Ureter (tissue), 1 donor: ENCODE data around the gene ZNF236. TPM values are rescaled to one million over a fixed set of nuclear protein-coding genes. Genes with fewer than 3 reads are reported as not detected.
"Not testable (repeated sequence)": the region's sequence is repeated elsewhere in the genome, so short reads cannot be mapped to it uniquely, and the experiment has no call there.

Source experiments
- DNase-seq: peaks from one replicate; pipeline ENCODE4 v3.0.0-alpha.2; 2020; ENCODE audit warnings: low spot score
- total RNA-seq: library from RNA; stranded (reverse); gene quantifications from one replicate; pipeline ENCODE4 v1.2.4, GENCODE V29; 2023
- donor health status: DM: yes; HTN: yes; CAD: no.

Gene ZNF236
- total RNA-seq, 1 donor from 2014 or later = 30.0 TPM

- no peak for DNase-seq
Observed at GRCh38 chr18:77005651-77006195, 183.4 kb downstream of the ZNF236 start.

GRCh38 chr18:77006305-77007175, 184.2 kb downstream of the ZNF236 start:
- DNase-seq = no peak

GRCh38 chr18:77007251-77007650, 184.9 kb downstream of the ZNF236 start:
- no peak for DNase-seq

GRCh38 chr18:77008006-77008405, 185.6 kb downstream of the ZNF236 start:
- DNase-seq = no peak

DNA sequence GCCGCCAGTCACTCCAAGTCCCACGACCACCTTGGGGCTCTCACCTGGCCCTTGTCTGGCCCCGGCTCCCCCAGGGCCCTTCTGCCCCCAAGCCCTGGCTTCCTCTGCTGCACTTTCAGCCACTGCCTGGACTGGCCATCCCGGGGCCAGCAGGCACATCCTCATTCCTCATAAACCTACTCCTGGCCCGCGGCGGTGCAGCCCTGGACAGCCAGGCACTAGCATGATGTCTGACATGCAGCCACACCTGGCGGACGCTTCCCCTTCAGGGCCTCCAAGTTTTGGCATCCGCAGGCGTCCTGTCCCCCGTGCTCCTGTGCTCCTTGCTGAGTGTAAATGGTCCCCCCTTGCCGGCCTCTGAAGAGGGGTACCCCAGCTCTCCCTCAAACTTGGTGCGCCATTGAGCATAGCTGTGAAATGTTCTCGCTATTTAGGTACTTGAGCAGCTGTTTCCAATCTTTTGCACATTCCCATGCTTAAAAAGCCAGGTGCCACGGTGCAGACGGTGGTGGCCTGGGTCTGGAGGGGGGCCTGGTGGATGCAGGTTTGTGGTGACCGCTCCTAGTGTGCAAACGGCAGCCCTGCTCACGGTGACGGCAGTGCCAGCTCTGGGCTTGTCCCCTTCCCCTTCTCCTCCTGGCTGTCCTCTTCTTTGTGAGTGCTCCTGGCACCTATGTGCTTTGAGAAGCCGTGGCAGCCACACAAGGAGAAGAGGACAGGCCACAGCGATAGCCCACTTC, 186.4 kb downstream of the ZNF236 start:
- no peak for DNase-seq

- DNase-seq = no peak
Observed at GRCh38 chr18:77009675-77010074, 187.3 kb downstream of the ZNF236 start.

DNA sequence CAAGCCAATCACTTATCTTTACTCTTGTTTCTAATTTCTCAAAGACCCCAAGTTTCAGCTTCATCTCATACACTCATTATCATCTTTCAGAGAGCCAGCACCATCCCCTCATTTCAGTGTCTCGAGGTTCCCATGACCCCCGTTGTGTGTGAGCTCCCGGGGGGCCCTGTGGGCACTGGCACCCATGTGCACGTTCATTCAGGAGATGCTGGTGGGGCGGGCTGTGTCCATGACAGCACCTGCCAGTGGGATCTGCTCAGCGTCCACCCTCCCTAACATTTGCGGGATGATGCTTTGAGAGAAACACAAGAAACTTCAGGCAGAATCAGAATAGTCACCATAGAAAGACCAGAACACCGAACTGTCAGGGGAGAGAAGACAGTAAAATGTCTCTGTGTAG, 189.8 kb downstream of the ZNF236 start:
- DNase-seq = no peak

DNA sequence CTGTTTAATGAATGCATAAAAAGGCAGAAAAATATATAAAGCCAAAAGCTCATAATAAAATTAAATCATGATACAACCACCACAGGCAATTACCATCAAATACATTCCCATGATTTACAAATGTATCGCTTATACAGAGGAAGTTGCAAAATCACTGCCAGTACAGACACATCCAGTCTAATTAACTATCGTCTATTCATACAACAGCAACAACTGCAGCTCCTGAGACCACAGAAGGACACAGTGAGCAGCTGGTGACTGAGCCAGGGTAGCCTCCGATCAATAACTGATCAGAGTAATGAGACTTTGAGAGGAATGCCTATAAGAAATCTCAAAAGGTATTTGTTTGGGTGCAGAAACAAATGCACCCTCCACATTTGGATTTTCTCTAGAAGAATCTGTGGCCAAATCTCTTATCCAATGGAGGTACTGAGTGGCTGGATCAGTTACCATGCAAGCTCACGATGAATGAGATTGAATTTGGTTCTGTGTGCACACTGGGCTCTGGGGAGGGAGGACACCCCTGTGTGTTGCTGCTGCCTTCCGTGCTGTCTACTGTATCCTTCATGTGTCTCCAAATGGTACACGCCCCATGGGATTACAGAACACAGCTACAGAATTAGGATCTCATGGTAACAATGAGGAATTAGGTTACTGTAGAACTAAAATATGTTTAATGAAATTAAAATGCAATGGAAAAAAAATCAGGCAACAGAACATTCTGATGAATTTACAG, 190.6 kb downstream of the ZNF236 start:
- DNase-seq = no peak

DNA sequence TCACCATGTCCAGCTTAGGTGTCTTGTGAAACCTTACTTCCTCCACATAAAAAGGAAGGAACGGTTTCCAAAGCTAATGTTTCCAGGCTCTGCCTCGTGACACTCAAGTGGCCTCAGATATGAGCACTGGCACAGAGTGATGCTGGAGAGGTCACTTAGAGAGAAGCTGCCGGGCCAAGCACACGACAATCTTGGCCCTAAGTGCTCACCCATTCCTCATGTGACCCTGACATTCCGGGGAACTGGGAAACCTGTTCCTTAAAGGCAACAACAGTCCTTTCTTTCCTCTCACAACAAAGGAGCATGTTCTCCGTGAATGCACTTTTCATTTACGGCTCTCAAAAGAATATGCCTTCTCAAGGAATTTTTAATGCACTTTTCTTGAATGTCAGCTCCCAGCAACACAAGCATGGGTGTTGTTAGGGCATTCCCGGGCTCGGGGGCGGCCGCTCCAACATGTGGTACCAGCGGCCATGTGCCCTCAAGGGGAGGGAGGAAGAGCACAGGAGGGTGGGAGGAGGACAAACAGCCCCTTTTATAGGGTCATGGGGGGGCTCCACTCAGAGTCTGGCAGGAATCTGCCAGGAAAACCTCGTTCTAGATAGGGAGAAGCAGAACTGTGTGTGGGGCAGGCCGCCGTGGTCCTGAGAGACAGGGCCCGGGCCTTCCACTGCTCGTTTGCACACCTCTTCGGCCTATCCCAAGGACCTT, 191.6 kb downstream of the ZNF236 start:
- no peak for DNase-seq

GRCh38 chr18:77014538-77014937, 192.2 kb downstream of the ZNF236 start:
- no peak for DNase-seq

DNA sequence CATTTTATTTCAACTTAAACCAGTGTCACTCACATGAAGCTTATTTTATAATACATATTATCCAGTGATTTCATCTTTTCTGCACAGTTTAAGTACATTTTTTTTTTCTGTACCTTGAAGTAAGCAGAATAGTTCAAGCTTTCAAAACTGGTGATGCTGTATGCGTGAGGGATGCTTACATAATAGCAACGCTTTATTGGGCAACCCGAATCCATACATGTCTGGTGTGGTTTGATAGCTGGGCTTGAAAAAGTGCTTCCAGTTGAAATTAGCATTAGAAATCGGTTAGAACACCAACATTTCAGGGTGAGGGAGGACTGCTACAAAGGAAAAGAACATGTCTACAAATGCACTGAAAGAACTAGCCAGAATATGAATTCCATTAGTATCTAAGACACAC, 192.8 kb downstream of the ZNF236 start:
- no peak for DNase-seq

- no peak for DNase-seq
Observed at GRCh38 chr18:77015771-77016710, 193.7 kb downstream of the ZNF236 start.

GRCh38 chr18:77016936-77017335, 194.6 kb downstream of the ZNF236 start:
- DNase-seq = peak; percentile 41

DNA sequence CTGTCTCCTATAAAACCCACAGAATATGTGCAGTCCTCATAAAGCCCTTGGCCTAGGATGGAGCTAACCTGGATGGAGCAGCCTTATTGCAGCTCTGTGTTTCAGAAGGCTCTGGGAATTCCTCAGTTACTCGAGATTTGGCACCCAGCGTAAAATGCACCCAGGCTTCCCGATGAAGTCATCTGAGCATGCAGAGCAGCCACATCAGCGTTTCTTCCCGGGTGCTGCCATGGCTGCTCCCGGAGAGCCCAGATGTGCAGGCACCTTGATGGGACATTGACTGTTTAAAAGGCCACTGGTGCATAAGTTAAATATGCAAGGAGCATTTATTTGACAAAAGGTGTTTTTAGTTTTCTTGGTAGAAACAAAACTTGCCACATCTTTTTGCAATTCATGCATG, 195.0 kb downstream of the ZNF236 start:
- no peak for DNase-seq

DNA sequence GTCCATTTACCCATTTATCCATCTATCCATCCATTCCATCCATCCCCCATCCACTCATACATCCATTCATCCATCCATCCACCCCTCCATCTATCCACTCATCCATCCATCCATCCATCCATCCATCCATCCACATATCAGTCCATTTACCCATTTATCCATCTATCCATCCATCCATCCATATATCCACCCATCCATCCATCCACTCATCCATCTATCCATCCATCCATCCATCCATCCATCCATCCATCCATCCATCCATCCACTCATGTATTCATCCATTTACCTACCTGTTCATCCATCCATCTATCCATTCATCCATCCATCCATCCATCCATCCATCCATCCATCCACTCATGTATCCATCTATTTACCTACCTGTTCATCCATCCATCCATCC, 196.3 kb downstream of the ZNF236 start:
- not testable (repeated sequence) for DNase-seq

DNA sequence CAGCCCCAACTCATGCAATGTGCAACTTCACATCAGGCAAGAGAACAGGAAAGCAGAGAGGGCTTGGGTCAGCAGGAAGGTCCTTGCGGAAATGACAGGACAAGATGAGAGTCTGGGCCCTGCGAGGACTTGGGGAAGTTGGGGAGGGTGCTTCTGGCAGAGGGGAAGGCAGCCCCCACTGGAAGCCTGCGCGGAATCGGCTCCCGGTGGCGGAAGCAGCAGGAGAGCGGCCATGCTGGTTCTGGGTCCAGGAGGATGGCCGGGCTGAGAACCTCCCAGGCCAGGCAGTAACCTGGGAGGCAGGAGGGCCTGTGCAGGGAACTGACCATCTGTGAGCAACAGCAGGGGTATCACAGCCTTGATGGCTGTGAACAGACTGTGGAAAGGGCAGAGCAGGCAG, 197.3 kb downstream of the ZNF236 start:
- peak; percentile 36 for DNase-seq
